ENCODE results near the gene ISL2.
"Not testable (repeated sequence)": the region's sequence is repeated elsewhere in the genome, so short reads cannot be mapped to it uniquely, and the experiment has no call there.

The ISL2 gene

GRCh38 chr15:76336254-76337058, at the start of gene ISL2:
Gene ISL2, plus strand, starts transcription at chr15:76336773. Its CDS starts 111 bp downstream, at chr15:76336884.
- DNase-seq = peak; percentile 25

- DNase-seq = no peak
Measured at GRCh38 chr15:76289582-76289981, 47.0 kb upstream of the ISL2 start.

GRCh38 chr15:76293361-76293760, 43.2 kb upstream of the ISL2 start:
- no peak for DNase-seq

GRCh38 chr15:76294463-76294862, 42.1 kb upstream of the ISL2 start:
- not testable (repeated sequence) for DNase-seq

- no peak for DNase-seq
Measured at GRCh38 chr15:76296849-76297248, 39.7 kb upstream of the ISL2 start.

- DNase-seq = not testable (repeated sequence)
Measured at GRCh38 chr15:76297951-76298350, 38.6 kb upstream of the ISL2 start.

- DNase-seq = no peak
Measured at GRCh38 chr15:76298986-76299385, 37.6 kb upstream of the ISL2 start.

GRCh38 chr15:76299786-76300185, 36.8 kb upstream of the ISL2 start:
- DNase-seq = no peak

GRCh38 chr15:76303909-76304308, 32.7 kb upstream of the ISL2 start:
- DNase-seq = no peak

GRCh38 chr15:76309601-76310330, 26.8 kb upstream of the ISL2 start:
- DNase-seq = no peak

GRCh38 chr15:76310475-76311099, 26.0 kb upstream of the ISL2 start:
- no peak for DNase-seq

GRCh38 chr15:76311100-76311953, 25.2 kb upstream of the ISL2 start, which contains the start of gene ETFA:
Gene ETFA, minus strand, starts transcription at chr15:76311469. Its CDS starts 81 bp downstream, at chr15:76311388.
- peak; percentile 94 for DNase-seq

- no peak for DNase-seq
Measured at GRCh38 chr15:76312540-76313174, 23.9 kb upstream of the ISL2 start.

GRCh38 chr15:76313175-76313567, 23.4 kb upstream of the ISL2 start:
- DNase-seq = not testable (repeated sequence)

- no peak for DNase-seq
Measured at GRCh38 chr15:76313731-76314130, 22.8 kb upstream of the ISL2 start.

GRCh38 chr15:76320012-76320411, 16.6 kb upstream of the ISL2 start:
- DNase-seq = no peak

GRCh38 chr15:76321171-76321570, 15.4 kb upstream of the ISL2 start:
- DNase-seq = no peak

- no peak for DNase-seq
Measured at GRCh38 chr15:76321602-76322001, 15.0 kb upstream of the ISL2 start.

- DNase-seq = no peak
Measured at GRCh38 chr15:76324066-76324465, 12.5 kb upstream of the ISL2 start.

- DNase-seq = no peak
Measured at GRCh38 chr15:76325704-76326103, 10.9 kb upstream of the ISL2 start.

GRCh38 chr15:76327191-76328105, 9.1 kb upstream of the ISL2 start:
- DNase-seq = no peak
